ENCODE results near the gene ZNF771. TPM values are rescaled to one million over a fixed set of nuclear protein-coding genes. Genes with fewer than 3 reads are reported as not detected.
"Not testable (repeated sequence)": the region's sequence is repeated elsewhere in the genome, so short reads cannot be mapped to it uniquely, and the experiment has no call there.

Gene ZNF771
- total RNA-seq, 2 experiments from 2014 or later = 5.4 to 5.7 TPM

- Mint-ChIP-seq H3K4me3 (no peak overlapping the region), H3K9me3 (no peaks in the 10 kb centered on the region), H3K27ac (peak overlapping the region; percentile 69), H3K27me3 (no peaks in the 10 kb centered on the region), H3K4me1 (ENCODE audit: low read depth) (peaks cover 49% of the 10 kb centered on the region), H3K36me3 (no peaks in the 10 kb centered on the region)
- DNase-seq = no peak
- ChIA-PET POLR2A (interaction anchor here (1.4 to 7.1 kb wide), 3 partner anchors 14 to 68 kb away, joined by 3 to 132 read pairs (median 9); partner anchors contain the start of gene ITGAL), CTCF (interaction anchor here (1.1 to 7.1 kb wide), 7 partner anchors 9 to 79 kb away, joined by 3 to 45 read pairs (median 5); partner anchors contain the start of genes DCTPP1, ITGAL, SEPHS2 and ZNF771)
- intact Hi-C loops (cut with micrococcal nuclease) = no loop called here
These were observed 49.9 kb downstream of the ZNF771 start for GRCh38 chr16:30457256-30457655.

- Mint-ChIP-seq H3K27me3 (no peaks in the 10 kb centered on the region), H3K4me1 (ENCODE audit: low read depth) (peaks cover 43% of the 10 kb centered on the region), H3K4me3 (peak overlapping the region; percentile 63), H3K27ac (peak overlapping the region; percentile 96), H3K9me3 (no peaks in the 10 kb centered on the region), H3K36me3 (no peaks in the 10 kb centered on the region)
- intact Hi-C loops (cut with micrococcal nuclease) = loop anchor here (1.0 kb wide), 1 partner anchor 14 kb away; the partner anchor contains the start of gene ITGAL
- ChIA-PET POLR2A (interaction anchor here (0.8 to 7.1 kb wide), 9 partner anchors 13 to 99 kb away, joined by 3 to 132 read pairs (median 7); partner anchors contain the start of genes DCTPP1, ITGAL, SEPHS2 and ZNF747), CTCF (interaction anchor here (0.9 to 7.1 kb wide), 10 partner anchors 9 to 140 kb away, joined by 3 to 45 read pairs (median 6); partner anchors contain the start of genes DCTPP1, ITGAL and ZNF771)
- DNase-seq = peak; percentile 34
These were observed 50.5 kb downstream of the ZNF771 start for GRCh38 chr16:30457743-30458560.

- peak; percentile 97 for DNase-seq
- Mint-ChIP-seq H3K27ac (peak overlapping the region; percentile 96), H3K36me3 (no peaks in the 10 kb centered on the region), H3K4me1 (ENCODE audit: low read depth) (peaks cover 43% of the 10 kb centered on the region), H3K27me3 (no peaks in the 10 kb centered on the region), H3K9me3 (no peaks in the 10 kb centered on the region), H3K4me3 (peak overlapping the region; percentile 63)
- POLR2A ChIA-PET = interaction anchor here (0.8 to 7.1 kb wide), 12 partner anchors 12 to 151 kb away, joined by 3 to 132 read pairs (median 5); partner anchors contain the start of genes DCTPP1, ITGAL, SEPHS2 and ZNF688
- intact Hi-C loops (cut with micrococcal nuclease) = loop anchor here (1.0 kb wide), 1 partner anchor 14 kb away; the partner anchor contains the start of gene ITGAL
- CTCF ChIA-PET = interaction anchor here (0.5 to 7.1 kb wide), 14 partner anchors 10 to 157 kb away, joined by 3 to 45 read pairs (median 4); partner anchors contain the start of genes DCTPP1, ITGAL and SEPHS2
These were observed 51.4 kb downstream of the ZNF771 start for GRCh38 chr16:30458561-30459394.

GRCh38 chr16:30459456-30459855 lies 52.0 kb downstream of the ZNF771 start:
- Mint-ChIP-seq H3K27me3 (no peaks in the 10 kb centered on the region), H3K4me3 (peak overlapping the region; percentile 43), H3K27ac (peak overlapping the region; percentile 96), H3K9me3 (no peaks in the 10 kb centered on the region), H3K4me1 (ENCODE audit: low read depth) (peaks cover 43% of the 10 kb centered on the region), H3K36me3 (no peaks in the 10 kb centered on the region)
- intact Hi-C loops (cut with micrococcal nuclease) = no loop called here
- POLR2A ChIA-PET = interaction anchor here (0.8 to 7.1 kb wide), 10 partner anchors 11 to 151 kb away, joined by 3 to 132 read pairs (median 5); partner anchors contain the start of genes DCTPP1, ITGAL, SEPHS2 and ZNF688
- DNase-seq = no peak
- CTCF ChIA-PET = interaction anchor here (0.6 to 7.1 kb wide), 13 partner anchors 10 to 156 kb away, joined by 3 to 45 read pairs (median 4); partner anchors contain the start of genes DCTPP1, ITGAL and SEPHS2

GRCh38 chr16:30461426-30461825 lies 54.0 kb downstream of the ZNF771 start:
- intact Hi-C loops (cut with micrococcal nuclease) = not testable (repeated sequence)
- POLR2A ChIA-PET = interaction anchor here (0.7 to 7.1 kb wide), 2 partner anchors 9 to 19 kb away, joined by 4 to 132 read pairs; partner anchors contain the start of gene ITGAL

GRCh38 chr16:30464078-30464477 lies 56.7 kb downstream of the ZNF771 start:
- no peak for DNase-seq
- intact Hi-C loops (cut with micrococcal nuclease) = no loop called here
- H3K4me3 Mint-ChIP-seq = no peak overlapping the region
- no peak overlapping the region for H3K27ac Mint-ChIP-seq
- H3K36me3 Mint-ChIP-seq = no peaks in the 10 kb centered on the region
- ChIA-PET CTCF (no interaction called here), POLR2A (no interaction called here)
- H3K4me1 Mint-ChIP-seq (ENCODE audit: low read depth) = peaks cover 22% of the 10 kb centered on the region
- H3K27me3 Mint-ChIP-seq = no peaks in the 10 kb centered on the region
- no peaks in the 10 kb centered on the region for H3K9me3 Mint-ChIP-seq

More at GRCh38 chr16:30461426-30461825, 54.0 kb downstream of the ZNF771 start:
- not testable (repeated sequence) for H3K9me3 Mint-ChIP-seq, H3K27ac Mint-ChIP-seq, H3K27me3 Mint-ChIP-seq, DNase-seq, H3K4me3 Mint-ChIP-seq, H3K36me3 Mint-ChIP-seq
- peaks cover 43% of the 10 kb centered on the region for H3K4me1 Mint-ChIP-seq (ENCODE audit: low read depth)
- CTCF ChIA-PET = interaction anchor here (1.0 to 1.2 kb wide), 3 partner anchors 12 to 32 kb away, joined by 3 read pairs; partner anchors contain the start of gene DCTPP1

Other genes starting within 250 kb of the ZNF771 start
- 1,000 to 10,000 TPM; 1,027 to 1,051 TPM for gene CORO1A, start 224.0 kb upstream of the ZNF771 start, total RNA-seq
- 100 to 1,000 TPM; 156 to 159 TPM for gene BOLA2B, start 213.9 kb upstream of the ZNF771 start, total RNA-seq
- 10 to 100 TPM; 98.8 to 99.9 TPM for gene SLX1A, start 213.7 kb upstream of the ZNF771 start, total RNA-seq
- 10 to 100 TPM; 14.2 to 15.2 TPM for gene SULT1A3, start 208.4 kb upstream of the ZNF771 start, total RNA-seq
- 10 to 100 TPM in 1 of 2 experiments, 1 to 10 TPM in 1; 6.5 to 11.9 TPM for gene NPIPB13, start 159.1 kb upstream of the ZNF771 start, total RNA-seq
- 10 to 100 TPM; 60.7 to 61.4 TPM for gene CD2BP2, start 52.3 kb upstream of the ZNF771 start, total RNA-seq
- gene TBC1D10B, start 37.1 kb upstream of the ZNF771 start, total RNA-seq = 10 to 100 TPM; 54.7 to 54.8 TPM
- 1 to 10 TPM in 1 of 2 experiments, under 1 TPM in 1; 0.83 to 1.6 TPM for gene MYL11, start 32.8 kb upstream of the ZNF771 start, total RNA-seq
- gene SEPTIN1, start 25.0 kb upstream of the ZNF771 start, total RNA-seq = 100 to 1,000 TPM; 199 to 202 TPM
- 10 to 100 TPM; 13.1 to 13.6 TPM for gene ZNF48, start 12.2 kb upstream of the ZNF771 start, total RNA-seq
- 10 to 100 TPM; 87.5 to 96.6 TPM for gene DCTPP1, start 22.4 kb downstream of the ZNF771 start, total RNA-seq
- gene SEPHS2, start 38.3 kb downstream of the ZNF771 start, total RNA-seq = 10 to 100 TPM; 61.4 to 61.7 TPM
- gene ITGAL, start 65.1 kb downstream of the ZNF771 start, total RNA-seq = 100 to 1,000 TPM; 218 to 226 TPM
- gene ZNF768, start 119.0 kb downstream of the ZNF771 start, total RNA-seq = 10 to 100 TPM; 14.2 to 14.3 TPM
- gene ZNF747, start 127.3 kb downstream of the ZNF771 start, total RNA-seq = 1 to 10 TPM; 7.2 to 7.6 TPM
- 10 to 100 TPM; 13.7 to 14.2 TPM for gene ZNF764, start 150.8 kb downstream of the ZNF771 start, total RNA-seq
- 1 to 10 TPM; 9.2 to 9.3 TPM for gene ZNF688, start 164.1 kb downstream of the ZNF771 start, total RNA-seq
- 10 to 100 TPM; 14.0 to 15.0 TPM for gene ZNF785, start 178.1 kb downstream of the ZNF771 start, total RNA-seq
- 1 to 10 TPM; 8.7 to 9.9 TPM for gene ZNF689, start 202.8 kb downstream of the ZNF771 start, total RNA-seq
- gene PRR14, start 243.4 kb downstream of the ZNF771 start, total RNA-seq = 10 to 100 TPM; 73.2 to 83.2 TPM

Measured in activated CD4-positive, alpha-beta memory T cell treated with anti-CD3 and anti-CD28 coated beads for 36 hours (primary cell).